Tibial nerve (tissue), 4 donors: ENCODE measurements around the gene FBLN7. TPM values are rescaled to one million over a fixed set of nuclear protein-coding genes. Genes with fewer than 3 reads are reported as not detected.

Experiments used
- DNase-seq, 2 donors: peaks; one replicate each; pipeline ENCODE4 v3.0.0-alpha.2; 2019; ENCODE audit warnings: low spot score in 2 of 2
- H3K27ac ChIP-seq, 4 donors: fragments of 200-600 bp; sonication (generic) in 3 of 4; one replicate each; pipeline ENCODE4 v1.5.1; 2017 to 2019; ENCODE audit warnings: mild to moderate bottlenecking in 1 of 4
- H3K27me3 ChIP-seq, 2 donors: fragments of 200-600 bp; sonication (generic) in 1 of 2; one replicate each; pipeline versions ENCODE4 v1.5.1 to v1.6.0; 2017 to 2019
- H3K36me3 ChIP-seq, 3 donors: fragments of 200-600 bp; sonication (generic); one replicate each; pipeline ENCODE4 v1.5.1; 2018 to 2019
- H3K4me1 ChIP-seq, 4 donors: fragments of 200-600 bp; sonication (generic) in 3 of 4; one replicate each; pipeline ENCODE4 v1.5.1; 2017 to 2019
- H3K4me3 ChIP-seq, 4 donors: fragments of 200-600 bp; sonication (generic) in 3 of 4; one replicate each; pipeline ENCODE4 v1.5.1; 2017 to 2019; ENCODE audit warnings: mild to moderate bottlenecking in 1 of 4, moderate library complexity in 1 of 4
- H3K9me3 ChIP-seq, 4 donors: fragments of 200-600 bp; sonication (generic) in 3 of 4; one replicate each; pipeline ENCODE4 v1.5.1; 2017 to 2019
- CTCF ChIP-seq, 5 experiments: fragments of 200-600 bp in 3 of 5; fragments of 450-650 bp in 2 of 5; sonication (generic) in 3 of 5; IDR thresholded peaks; one replicate each; pipeline ENCODE4 v1.5.1; 2016 to 2019; ENCODE audit warnings: antibody characterized with exemption in 5 of 5, mild to moderate bottlenecking in 3 of 5, moderate library complexity in 2 of 5
- EP300 ChIP-seq, 2 donors: sonication (generic); formaldehyde crosslinking; IDR thresholded peaks; one replicate each; pipeline ENCODE4 v1.6.1; 2017; ENCODE audit warnings: antibody characterized with exemption in 2 of 2, mild to moderate bottlenecking in 1 of 2
- POLR2A ChIP-seq, 2 donors: fragments of 450-650 bp; IDR thresholded peaks; one replicate each; pipeline ENCODE4 v1.6.1; 2017; ENCODE audit warnings: antibody characterized with exemption in 2 of 2, mild to moderate bottlenecking in 2 of 2, moderate library complexity in 2 of 2
- WGBS, 2 donors: methylation state at CpG; one replicate each; pipeline ENCODE4 v1.1.5; 2018; 5-methylcytosine and 5-hydroxymethylcytosine counted together
- total RNA-seq, 4 donors: library from RNA; depleted of rRNA; stranded (reverse); fragments of >200 nt; gene quantifications; one replicate each; pipeline ENCODE4 v1.1.0, GENCODE V29; 2016

The FBLN7 gene
- total RNA-seq, 4 donors from 2014 or later: 0.60 to 3.9 (median 2.6) TPM

GRCh38 chr2:112187805-112188596 lies 49.8 kb downstream of the FBLN7 start:
- H3K27ac ChIP-seq: peak overlapping the region in 1 of 4 donors; percentile 45
- H3K27me3 ChIP-seq: no peaks in the 10 kb centered on the region
- no peaks in the 10 kb centered on the region for H3K4me1 ChIP-seq
- no peak for DNase-seq
- no peaks in the 10 kb centered on the region for H3K36me3 ChIP-seq
- WGBS, 2 donors: 81 to 83% methylated on average over 9 of the region's 9 CpGs
- H3K4me3 ChIP-seq: no peak overlapping the region
- no peak for TF ChIP-seq POLR2A (IDR thresholded peaks at IDR 0.05)
- peak in 1 of 2 donors; percentile 30 for TF ChIP-seq EP300 (IDR thresholded peaks at IDR 0.05)
- peaks cover 0 to 2% (median 0%) of the 10 kb centered on the region in 4 donors for H3K9me3 ChIP-seq

- WGBS, 2 donors: 97 to 98% methylated on average over 3 of the region's 3 CpGs
- no peaks in the 10 kb centered on the region for H3K4me1 ChIP-seq
- no peaks in the 10 kb centered on the region for H3K27me3 ChIP-seq
- peaks cover 0 to 2% (median 0%) of the 10 kb centered on the region in 4 donors for H3K9me3 ChIP-seq
- no peaks in the 10 kb centered on the region for H3K36me3 ChIP-seq
- no peak overlapping the region for H3K4me3 ChIP-seq
- TF ChIP-seq POLR2A (IDR thresholded peaks at IDR 0.05): no peak
- TF ChIP-seq CTCF (IDR thresholded peaks at IDR 0.05): no peak
- no peak for TF ChIP-seq EP300 (IDR thresholded peaks at IDR 0.05)
- no peak for DNase-seq
- no peak overlapping the region for H3K27ac ChIP-seq
These were observed 50.9 kb downstream of the FBLN7 start for GRCh38 chr2:112189001-112189556.

GRCh38 chr2:112194028-112194427 lies 55.8 kb downstream of the FBLN7 start:
- Histone ChIP-seq H3K4me3 (no peak overlapping the region), H3K36me3 (no peaks in the 10 kb centered on the region), H3K27me3 (no peaks in the 10 kb centered on the region), H3K27ac (no peak overlapping the region), H3K4me1 (no peaks in the 10 kb centered on the region), H3K9me3 (peaks cover 0 to 2% (median 0%) of the 10 kb centered on the region in 4 donors)
- WGBS, 2 donors: 65 to 66% methylated on average over 2 of the region's 2 CpGs
- no peak for TF ChIP-seq CTCF (IDR thresholded peaks at IDR 0.05)
- TF ChIP-seq POLR2A (IDR thresholded peaks at IDR 0.05): no peak
- TF ChIP-seq EP300 (IDR thresholded peaks at IDR 0.05): no peak
- DNase-seq: no peak

GRCh38 chr2:112194482-112194881 lies 56.3 kb downstream of the FBLN7 start:
- WGBS, 2 donors: 79 to 84% methylated on average over 4 of the region's 4 CpGs

GRCh38 chr2:112195167-112195766 lies 57.1 kb downstream of the FBLN7 start:
- peaks cover 0 to 2% (median 0%) of the 10 kb centered on the region in 4 donors for H3K9me3 ChIP-seq
- H3K27me3 ChIP-seq: no peaks in the 10 kb centered on the region
- H3K4me3 ChIP-seq: no peak overlapping the region
- no peak for DNase-seq
- H3K36me3 ChIP-seq: no peaks in the 10 kb centered on the region
- H3K27ac ChIP-seq: no peak overlapping the region
- TF ChIP-seq CTCF (IDR thresholded peaks at IDR 0.05) (no peak), POLR2A (IDR thresholded peaks at IDR 0.05) (no peak), EP300 (IDR thresholded peaks at IDR 0.05) (no peak)
- 83 to 87% methylated on average over 8 of the region's 8 CpGs for WGBS, 2 donors
- H3K4me1 ChIP-seq: no peaks in the 10 kb centered on the region

More at GRCh38 chr2:112194482-112194881, 56.3 kb downstream of the FBLN7 start:
- DNase-seq: no peak
- Histone ChIP-seq H3K4me3 (no peak overlapping the region), H3K36me3 (no peaks in the 10 kb centered on the region), H3K9me3 (peaks cover 0 to 2% (median 0%) of the 10 kb centered on the region in 4 donors), H3K4me1 (no peaks in the 10 kb centered on the region), H3K27ac (no peak overlapping the region), H3K27me3 (no peaks in the 10 kb centered on the region)
- TF ChIP-seq EP300 (IDR thresholded peaks at IDR 0.05): no peak
- TF ChIP-seq POLR2A (IDR thresholded peaks at IDR 0.05): no peak
- TF ChIP-seq CTCF (IDR thresholded peaks at IDR 0.05): no peak
